DND-41 (cell line): ENCODE results near the gene USP36.

Source experiments
- ATAC-seq: fragments of 200-7000 bp; cut with Tn5 transposase; 3 replicates; pipeline ENCODE4 v1.9.1; 2021; ENCODE audit warnings: low read depth; ENCODE audit not compliant: insufficient read depth
- DNase-seq: peaks from one replicate; pipeline ENCODE4 v3.0.0-alpha.2; 2020
- H2AFZ ChIP-seq: 2 replicates; pipeline ENCODE4 v1.6.0; 2012; ENCODE audit warnings: low read depth, low read length
- H3K27ac ChIP-seq: 2 replicates; pipeline ENCODE4 v1.5.1; 2012; ENCODE audit warnings: low read length, inconsistent platforms
- H3K27me3 ChIP-seq: fragments of 200-600 bp; sonication (generic); 2 replicates; pipeline ENCODE4 v1.6.0; 2012; ENCODE audit warnings: low read length, mild to moderate bottlenecking, inconsistent platforms; ENCODE audit not compliant: insufficient read depth, poor library complexity
- H3K36me3 ChIP-seq: 2 replicates; pipeline ENCODE4 v1.5.1; 2012; ENCODE audit warnings: low read length, inconsistent platforms; ENCODE audit not compliant: insufficient read depth
- H3K4me1 ChIP-seq: 2 replicates; pipeline ENCODE4 v1.5.1; 2012; ENCODE audit warnings: mild to moderate bottlenecking, low read length; ENCODE audit not compliant: insufficient read depth
- H3K4me2 ChIP-seq: 2 replicates; pipeline ENCODE4 v1.6.0; 2012; ENCODE audit warnings: mild to moderate bottlenecking, moderate library complexity, low read length, inconsistent platforms; ENCODE audit not compliant: insufficient read depth
- H3K4me3 ChIP-seq, 2 experiments: fragments of 200-600 bp in 1 of 2; shearing (Covaris generic) in 1 of 2; 2 replicates each; pipeline ENCODE4 v1.5.1; 2012 to 2016; ENCODE audit warnings: inconsistent platforms in 2 of 2, low read length in 2 of 2, mild to moderate bottlenecking in 2 of 2, low read depth in 1 of 2, moderate library complexity in 1 of 2
- H3K79me2 ChIP-seq: 2 replicates; pipeline ENCODE4 v1.6.0; 2012; ENCODE audit warnings: low read length, inconsistent platforms; ENCODE audit not compliant: insufficient read depth
- H3K9ac ChIP-seq: 2 replicates; pipeline ENCODE4 v1.6.0; 2012; ENCODE audit warnings: low read depth, mild to moderate bottlenecking, inconsistent platforms, low read length, moderate library complexity
- H3K9me3 ChIP-seq: 2 replicates; pipeline ENCODE4 v1.5.1; 2012; ENCODE audit warnings: low read length, moderate library complexity, mild to moderate bottlenecking, inconsistent platforms; ENCODE audit not compliant: insufficient read depth, severe bottlenecking
- H4K20me1 ChIP-seq: 2 replicates; pipeline ENCODE4 v1.6.0; 2012; ENCODE audit warnings: low read length; ENCODE audit not compliant: insufficient read depth
- CTCF ChIP-seq: IDR thresholded peaks from 2 replicates; pipeline ENCODE4 v1.5.1; 2012; ENCODE audit warnings: borderline replicate concordance, low read length, moderate library complexity, mild to moderate bottlenecking; ENCODE audit not compliant: poor library complexity, severe bottlenecking; ENCODE audit errors: extremely low read depth
- EZH2 ChIP-seq: IDR thresholded peaks from 3 replicates; pipeline ENCODE4 v1.6.1; 2012; ENCODE audit warnings: borderline replicate concordance, low read depth, mild to moderate bottlenecking, moderate library complexity, low read length, inconsistent platforms; ENCODE audit not compliant: severe bottlenecking

The USP36 gene

GRCh38 chr17:78802008-78802407 lies 38.6 kb downstream of the USP36 start:
- Histone ChIP-seq H4K20me1 (peaks cover 22% of the 10 kb centered on the region), H3K9me3 (no peaks in the 10 kb centered on the region), H3K9ac (no peak overlapping the region), H3K27me3 (no peaks in the 10 kb centered on the region), H2AFZ (no peak overlapping the region), H3K36me3 (peaks cover 87% of the 10 kb centered on the region), H3K4me3 (no peak overlapping the region), H3K79me2 (no peaks in the 10 kb centered on the region), H3K27ac (no peak overlapping the region), H3K4me2 (no peak overlapping the region), H3K4me1 (no peaks in the 10 kb centered on the region)
- TF ChIP-seq EZH2 = no peak
- TF ChIP-seq CTCF = no peak
- ATAC-seq = no peak
- no peak for DNase-seq

- Histone ChIP-seq H3K27me3 (no peaks in the 10 kb centered on the region), H3K27ac (no peak overlapping the region), H3K79me2 (no peaks in the 10 kb centered on the region), H2AFZ (no peak overlapping the region), H3K4me2 (no peak overlapping the region), H3K9me3 (no peaks in the 10 kb centered on the region), H3K4me1 (no peaks in the 10 kb centered on the region), H3K36me3 (peaks cover 87% of the 10 kb centered on the region), H3K4me3 (no peak overlapping the region), H4K20me1 (peaks cover 18% of the 10 kb centered on the region), H3K9ac (no peak overlapping the region)
- TF ChIP-seq EZH2 = no peak
- no peak for TF ChIP-seq CTCF
- ATAC-seq (no peak), DNase-seq (no peak)
Observed at GRCh38 chr17:78800132-78800931, 40.3 kb downstream of the USP36 start.

GRCh38 chr17:78798695-78799559 lies 41.7 kb downstream of the USP36 start:
- Histone ChIP-seq H4K20me1 (peaks cover 18% of the 10 kb centered on the region), H2AFZ (no peak overlapping the region), H3K4me1 (no peaks in the 10 kb centered on the region), H3K4me2 (no peak overlapping the region), H3K27me3 (no peaks in the 10 kb centered on the region), H3K9me3 (no peaks in the 10 kb centered on the region), H3K4me3 (no peak overlapping the region), H3K9ac (no peak overlapping the region), H3K36me3 (peaks cover 92% of the 10 kb centered on the region), H3K79me2 (no peaks in the 10 kb centered on the region), H3K27ac (no peak overlapping the region)
- DNase-seq (no peak), ATAC-seq (no peak; the same call in 2 of the 3 replicates)
- TF ChIP-seq CTCF (peak; percentile 50), EZH2 (no peak)
